T1000 (cell line): ENCODE measurements around the gene ERP27.

Source experiments
- DNase-seq: peaks from one replicate; lab custom pipeline; 2025; ENCODE audit warnings: mixed read lengths; lab: John Stamatoyannopoulos, UW

Gene ERP27

GRCh38 chr12:14959916-14960496 is 21.7 kb upstream of the ERP27 start:
- DNase-seq = no peak

- no peak for DNase-seq
These were observed 21.1 kb upstream of the ERP27 start for GRCh38 chr12:14959463-14959862.

- DNase-seq = no peak
These were observed 20.7 kb upstream of the ERP27 start for GRCh38 chr12:14959126-14959440.

- DNase-seq = no peak
These were observed 20.2 kb upstream of the ERP27 start for GRCh38 chr12:14958361-14959125.

- no peak for DNase-seq
These were observed 19.3 kb upstream of the ERP27 start for GRCh38 chr12:14957551-14958168.

- DNase-seq = no peak
These were observed 18.6 kb upstream of the ERP27 start for GRCh38 chr12:14956905-14957304.

- no peak for DNase-seq
These were observed 17.9 kb upstream of the ERP27 start for GRCh38 chr12:14956024-14956891.

GRCh38 chr12:14954269-14954668 is 15.9 kb upstream of the ERP27 start:
- DNase-seq = no peak

- DNase-seq = no peak
These were observed 15.4 kb upstream of the ERP27 start for GRCh38 chr12:14953752-14954151.

GRCh38 chr12:14952299-14952921 is 14.1 kb upstream of the ERP27 start:
- peak; percentile 24 for DNase-seq

- no peak for DNase-seq
These were observed 13.5 kb upstream of the ERP27 start for GRCh38 chr12:14951851-14952250.

- DNase-seq = no peak
These were observed 12.8 kb upstream of the ERP27 start for GRCh38 chr12:14950982-14951746.

GRCh38 chr12:14950421-14950820 is 12.1 kb upstream of the ERP27 start:
- no peak for DNase-seq

- DNase-seq = no peak
These were observed 11.3 kb upstream of the ERP27 start for GRCh38 chr12:14949631-14950030.

- no peak for DNase-seq
These were observed 10.3 kb upstream of the ERP27 start for GRCh38 chr12:14948672-14949071.

- no peak for DNase-seq
These were observed 8.5 kb upstream of the ERP27 start for GRCh38 chr12:14946861-14947260.

- DNase-seq = no peak
These were observed 7.8 kb upstream of the ERP27 start for GRCh38 chr12:14946162-14946561.

- DNase-seq = no peak
These were observed 4.0 kb upstream of the ERP27 start for GRCh38 chr12:14942196-14942931.

- no peak for DNase-seq
These were observed 3.0 kb upstream of the ERP27 start for GRCh38 chr12:14941369-14941768.

- DNase-seq = no peak
These were observed 648 bp downstream of the ERP27 start for GRCh38 chr12:14937689-14938088.

- DNase-seq = no peak
These were observed 1.3 kb downstream of the ERP27 start for GRCh38 chr12:14937014-14937413.
